ENCODE data around the gene CASK. TPM values are rescaled to one million over a fixed set of nuclear protein-coding genes. Genes with fewer than 3 reads are reported as not detected.

Gene CASK
- total RNA-seq, 1 experiment from 2014 or later, result 54.6 TPM

DNA sequence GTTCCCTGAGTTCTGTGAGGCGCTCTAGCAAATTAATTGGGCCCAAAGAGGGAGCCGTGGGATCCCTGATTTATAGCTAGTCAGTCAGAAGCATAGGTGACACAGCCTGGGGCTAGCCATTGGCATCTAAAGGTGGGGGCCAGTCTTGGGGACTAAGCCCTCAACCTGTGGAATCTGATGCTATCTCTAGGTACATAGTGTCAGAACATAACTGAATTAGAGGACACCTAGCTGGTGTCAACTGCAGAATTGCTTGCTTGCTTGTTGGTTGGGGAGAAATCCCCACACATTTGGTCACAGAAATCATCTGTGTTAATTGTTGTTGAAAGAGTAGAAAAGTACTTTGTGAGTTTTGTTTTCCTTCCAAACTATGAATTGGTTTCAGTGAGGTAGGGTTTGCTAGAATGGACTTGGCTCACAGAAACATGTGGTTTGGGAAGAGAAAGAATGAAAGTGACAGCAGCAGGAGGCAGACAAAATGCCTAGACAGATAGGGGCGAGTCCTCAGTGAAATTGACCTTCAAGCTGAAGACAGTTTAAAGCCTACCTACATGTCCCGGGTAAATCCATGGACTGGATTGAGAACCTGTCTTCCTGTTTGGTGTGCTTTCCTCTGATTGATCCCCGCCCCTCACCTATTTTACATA, 212.2 kb downstream of the CASK start (continued):
- TF ChIP-seq PREB (CRISPR knock-in tag; IDR thresholded peaks at IDR 0.05; ENCODE audit: borderline replicate concordance) (no peak), ZNF396 (CRISPR knock-in tag; IDR thresholded peaks at IDR 0.05; ENCODE audit: borderline replicate concordance) (no peak), SOX15 (CRISPR knock-in tag; IDR thresholded peaks at IDR 0.05) (no peak), ZNF512 (CRISPR knock-in tag; IDR thresholded peaks at IDR 0.05; ENCODE audit: borderline replicate concordance) (no peak), RORB (CRISPR knock-in tag; IDR thresholded peaks at IDR 0.05) (no peak), NFYB (CRISPR knock-in tag; conservative IDR thresholded peaks at IDR 0.05; ENCODE audit: low read depth) (no peak), ETV6 (CRISPR knock-in tag; IDR thresholded peaks at IDR 0.05) (no peak), NFATC4 (CRISPR knock-in tag; IDR thresholded peaks at IDR 0.05) (no peak)
- TF ChIP-seq, protein P1, sequence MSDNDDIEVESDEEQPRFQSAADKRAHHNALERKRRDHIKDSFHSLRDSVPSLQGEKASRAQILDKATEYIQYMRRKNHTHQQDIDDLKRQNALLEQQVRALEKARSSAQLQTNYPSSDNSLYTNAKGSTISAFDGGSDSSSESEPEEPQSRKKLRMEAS (CRISPR knock-in tag; IDR thresholded peaks at IDR 0.05), result no peak
- TF ChIP-seq, protein P2, sequence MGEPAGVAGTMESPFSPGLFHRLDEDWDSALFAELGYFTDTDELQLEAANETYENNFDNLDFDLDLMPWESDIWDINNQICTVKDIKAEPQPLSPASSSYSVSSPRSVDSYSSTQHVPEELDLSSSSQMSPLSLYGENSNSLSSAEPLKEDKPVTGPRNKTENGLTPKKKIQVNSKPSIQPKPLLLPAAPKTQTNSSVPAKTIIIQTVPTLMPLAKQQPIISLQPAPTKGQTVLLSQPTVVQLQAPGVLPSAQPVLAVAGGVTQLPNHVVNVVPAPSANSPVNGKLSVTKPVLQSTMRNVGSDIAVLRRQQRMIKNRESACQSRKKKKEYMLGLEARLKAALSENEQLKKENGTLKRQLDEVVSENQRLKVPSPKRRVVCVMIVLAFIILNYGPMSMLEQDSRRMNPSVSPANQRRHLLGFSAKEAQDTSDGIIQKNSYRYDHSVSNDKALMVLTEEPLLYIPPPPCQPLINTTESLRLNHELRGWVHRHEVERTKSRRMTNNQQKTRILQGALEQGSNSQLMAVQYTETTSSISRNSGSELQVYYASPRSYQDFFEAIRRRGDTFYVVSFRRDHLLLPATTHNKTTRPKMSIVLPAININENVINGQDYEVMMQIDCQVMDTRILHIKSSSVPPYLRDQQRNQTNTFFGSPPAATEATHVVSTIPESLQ (CRISPR knock-in tag; IDR thresholded peaks at IDR 0.05), result no peak
- TF ChIP-seq, protein P3, sequence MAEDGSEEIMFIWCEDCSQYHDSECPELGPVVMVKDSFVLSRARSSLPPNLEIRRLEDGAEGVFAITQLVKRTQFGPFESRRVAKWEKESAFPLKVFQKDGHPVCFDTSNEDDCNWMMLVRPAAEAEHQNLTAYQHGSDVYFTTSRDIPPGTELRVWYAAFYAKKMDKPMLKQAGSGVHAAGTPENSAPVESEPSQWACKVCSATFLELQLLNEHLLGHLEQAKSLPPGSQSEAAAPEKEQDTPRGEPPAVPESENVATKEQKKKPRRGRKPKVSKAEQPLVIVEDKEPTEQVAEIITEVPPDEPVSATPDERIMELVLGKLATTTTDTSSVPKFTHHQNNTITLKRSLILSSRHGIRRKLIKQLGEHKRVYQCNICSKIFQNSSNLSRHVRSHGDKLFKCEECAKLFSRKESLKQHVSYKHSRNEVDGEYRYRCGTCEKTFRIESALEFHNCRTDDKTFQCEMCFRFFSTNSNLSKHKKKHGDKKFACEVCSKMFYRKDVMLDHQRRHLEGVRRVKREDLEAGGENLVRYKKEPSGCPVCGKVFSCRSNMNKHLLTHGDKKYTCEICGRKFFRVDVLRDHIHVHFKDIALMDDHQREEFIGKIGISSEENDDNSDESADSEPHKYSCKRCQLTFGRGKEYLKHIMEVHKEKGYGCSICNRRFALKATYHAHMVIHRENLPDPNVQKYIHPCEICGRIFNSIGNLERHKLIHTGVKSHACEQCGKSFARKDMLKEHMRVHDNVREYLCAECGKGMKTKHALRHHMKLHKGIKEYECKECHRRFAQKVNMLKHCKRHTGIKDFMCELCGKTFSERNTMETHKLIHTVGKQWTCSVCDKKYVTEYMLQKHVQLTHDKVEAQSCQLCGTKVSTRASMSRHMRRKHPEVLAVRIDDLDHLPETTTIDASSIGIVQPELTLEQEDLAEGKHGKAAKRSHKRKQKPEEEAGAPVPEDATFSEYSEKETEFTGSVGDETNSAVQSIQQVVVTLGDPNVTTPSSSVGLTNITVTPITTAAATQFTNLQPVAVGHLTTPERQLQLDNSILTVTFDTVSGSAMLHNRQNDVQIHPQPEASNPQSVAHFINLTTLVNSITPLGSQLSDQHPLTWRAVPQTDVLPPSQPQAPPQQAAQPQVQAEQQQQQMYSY (CRISPR knock-in tag; IDR thresholded peaks at IDR 0.05), result no peak

DNA sequence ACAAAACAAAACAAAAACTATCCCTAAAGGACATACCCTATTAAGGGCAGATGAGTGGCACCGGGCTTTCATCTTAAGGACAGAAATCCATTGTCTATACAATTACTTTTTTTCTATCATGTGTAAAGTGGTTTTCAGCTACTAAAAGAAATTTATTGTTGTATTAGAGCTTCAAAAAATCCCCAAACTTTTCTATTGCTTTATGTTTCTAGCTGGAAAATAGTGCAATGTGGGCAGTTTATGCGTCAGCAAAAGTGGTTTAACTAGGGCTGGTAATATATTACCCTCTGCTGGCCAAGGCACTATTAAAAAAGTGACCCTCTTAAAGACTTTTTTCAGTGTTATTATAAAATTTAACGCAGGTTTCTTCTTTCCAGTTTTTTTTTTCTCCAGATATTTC, 214.9 kb downstream of the CASK start:
- ATAC-seq, result no peak
- TF ChIP-seq CDX4 (CRISPR knock-in tag; IDR thresholded peaks at IDR 0.05; ENCODE audit: borderline replicate concordance) (no peak), ATF3 (CRISPR knock-in tag; conservative IDR thresholded peaks at IDR 0.05) (no peak), ELF4 (CRISPR knock-in tag; IDR thresholded peaks at IDR 0.05; ENCODE audit: low read depth) (no peak), SP1 (CRISPR knock-in tag; conservative IDR thresholded peaks at IDR 0.05) (no peak), FOXP4 (CRISPR knock-in tag; IDR thresholded peaks at IDR 0.05) (no peak), FOXK1 (CRISPR knock-in tag; IDR thresholded peaks at IDR 0.05) (no peak)
- ChIA-PET POLR2A (no interaction called here), CTCF (no interaction called here)
- no peak overlapping the region for H3K4me3 Mint-ChIP-seq
- no peaks in the 10 kb centered on the region for H3K27me3 Mint-ChIP-seq (ENCODE audit: low read depth)
- H3K36me3 Mint-ChIP-seq, result no peaks in the 10 kb centered on the region
- DNase-seq (ENCODE audit: low spot score), result no peak
- H3K4me1 Mint-ChIP-seq, result peaks cover 55% of the 10 kb centered on the region
- H3K27ac Mint-ChIP-seq, result no peak overlapping the region
- H3K9me3 Mint-ChIP-seq, result no peaks in the 10 kb centered on the region

All from WTC11 (cell line).